ENCODE measurements around the gene LINC00237. TPM values are rescaled to one million over a fixed set of nuclear protein-coding genes. Genes with fewer than 3 reads are reported as not detected.
A peak's percentile ranks its signal among the peaks of the same experiment; 100 is the strongest.

Gene LINC00237
- total and polyA plus RNA-seq, 2 of the 8 experiments (the other 6 are each of a cell fraction or from before 2014, with no cell fraction given): 0.28 to 1.4 TPM

- Histone ChIP-seq H4K8ac (ENCODE audit: extremely low read depth, insufficient read depth, low read length) (no peak overlapping the region), H4K91ac (replicated peaks; ENCODE audit: insufficient read length, low read length) (no peak overlapping the region), H2BK20ac (ENCODE audit: low read length) (no peak overlapping the region), H3K14ac (ENCODE audit: insufficient read length) (no peak overlapping the region), H2BK12ac (ENCODE audit: low read depth, low read length) (no peak overlapping the region), H4K5ac (ENCODE audit: insufficient read length, low read depth, low read length) (no peak overlapping the region), H2BK120ac (replicated peaks; ENCODE audit: low read depth, low read length) (no peak overlapping the region), H3K79me1 (ENCODE audit: low read depth, low read length) (no peaks in the 10 kb centered on the region), H3K23me2 (ENCODE audit: low read depth, low read length) (no peaks in the 10 kb centered on the region), H3K4me2 (ENCODE audit: insufficient read depth in 1 of 2, low read depth in 2 of 2, low read length in 2 of 2) (no peak overlapping the region), H3K4me1 (replicated peaks in 1 of 4; ENCODE audit: control insufficient read depth in 3 of 4, insufficient read depth in 4 of 4, low read length in 3 of 4) (peaks cover 5 to 13% (median 10%) of the 10 kb centered on the region in 4 experiments; a peak in 6 of 7 replicates), H4K20me1 (replicated peaks in 1 of 2; ENCODE audit: control insufficient read depth in 1 of 2, insufficient read depth in 2 of 2, low read length in 2 of 2) (no peaks in the 10 kb centered on the region), H3K79me2 (ENCODE audit: control insufficient read depth in 1 of 2, insufficient read depth in 2 of 2, low read length in 2 of 2) (no peaks in the 10 kb centered on the region), H3K27ac (ENCODE audit: low read depth, low read length) (no peak overlapping the region), H2AFZ (ENCODE audit: low read length) (no peak overlapping the region), H2BK5ac (ENCODE audit: low read depth, low read length) (no peak overlapping the region), H3K18ac (ENCODE audit: extremely low read depth, low read length) (no peak overlapping the region), H3K4ac (replicated peaks; ENCODE audit: insufficient read length, low read depth, low read length) (no peak overlapping the region), H2BK15ac (ENCODE audit: low read length) (no peak overlapping the region), H3K9ac (replicated peaks in 1 of 4; ENCODE audit: extremely low read depth in 1 of 4, low read depth in 3 of 4, low read length in 3 of 4) (no peak overlapping the region), H3K27me3 (replicated peaks in 1 of 4; ENCODE audit: control insufficient read depth in 3 of 4, extremely low read depth in 1 of 4, insufficient read depth in 3 of 4, low read length in 3 of 4) (no peaks in the 10 kb centered on the region), H3K36me3 (ENCODE audit: control insufficient read depth in 2 of 4, insufficient read depth in 4 of 4, low read length in 3 of 4) (no peaks in the 10 kb centered on the region), H3K9me3 (ENCODE audit: insufficient read depth in 2 of 2, low read depth in 1 of 2, low read length in 1 of 2) (no peaks in the 10 kb centered on the region), H2AK5ac (ENCODE audit: low read depth, low read length) (no peak overlapping the region), H3K23ac (ENCODE audit: insufficient read length) (no peak overlapping the region), H3K4me3 (ENCODE audit: extremely low read depth in 1 of 4, insufficient read depth in 2 of 4, low read depth in 3 of 4, low read length in 4 of 4) (no peak overlapping the region), H3K56ac (replicated peaks; ENCODE audit: insufficient read length, low read depth, low read length) (no peak overlapping the region)
- peak; percentile 80 for FAIRE-seq
- ChIA-PET POLR2A (ENCODE audit: partially characterized antibody) (interaction anchor here (1.0 to 1.4 kb wide), 3 partner anchors 52 to 82 kb away, joined by 3 to 4 read pairs (median 3); no protein-coding TSS in a partner anchor), CTCF (ENCODE audit: partially characterized antibody) (interaction anchor here (0.7 to 5.0 kb wide), 56 partner anchors 10 to 706 kb away, joined by 3 to 95 read pairs (median 4); partner anchors contain the start of gene KIZ)
- peak in 1 of 2 experiments; percentile 96 for DNase-seq (ENCODE audit: low read depth in 1 of 2, low spot score in 2 of 2)
- 58% methylated on average over 5 of the region's 5 CpGs; no CpG with 5 or more reads in 1 of the 2 experiments for WGBS, 2 experiments (ENCODE audit: extremely low coverage in 1 of 2, insufficient coverage in 1 of 2, insufficient read length in 1 of 2, insufficient replicate concordance in 2 of 2, low coverage in 1 of 2, low lambda C conversion rate in 2 of 2, missing lambda C conversion rate in 1 of 2)
- TF ChIP-seq, protein P1, sequence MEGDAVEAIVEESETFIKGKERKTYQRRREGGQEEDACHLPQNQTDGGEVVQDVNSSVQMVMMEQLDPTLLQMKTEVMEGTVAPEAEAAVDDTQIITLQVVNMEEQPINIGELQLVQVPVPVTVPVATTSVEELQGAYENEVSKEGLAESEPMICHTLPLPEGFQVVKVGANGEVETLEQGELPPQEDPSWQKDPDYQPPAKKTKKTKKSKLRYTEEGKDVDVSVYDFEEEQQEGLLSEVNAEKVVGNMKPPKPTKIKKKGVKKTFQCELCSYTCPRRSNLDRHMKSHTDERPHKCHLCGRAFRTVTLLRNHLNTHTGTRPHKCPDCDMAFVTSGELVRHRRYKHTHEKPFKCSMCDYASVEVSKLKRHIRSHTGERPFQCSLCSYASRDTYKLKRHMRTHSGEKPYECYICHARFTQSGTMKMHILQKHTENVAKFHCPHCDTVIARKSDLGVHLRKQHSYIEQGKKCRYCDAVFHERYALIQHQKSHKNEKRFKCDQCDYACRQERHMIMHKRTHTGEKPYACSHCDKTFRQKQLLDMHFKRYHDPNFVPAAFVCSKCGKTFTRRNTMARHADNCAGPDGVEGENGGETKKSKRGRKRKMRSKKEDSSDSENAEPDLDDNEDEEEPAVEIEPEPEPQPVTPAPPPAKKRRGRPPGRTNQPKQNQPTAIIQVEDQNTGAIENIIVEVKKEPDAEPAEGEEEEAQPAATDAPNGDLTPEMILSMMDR (IDR thresholded peaks at IDR 0.05; ENCODE audit: control extremely low read depth in 1 of 3, insufficient read depth in 1 of 3, low read depth in 1 of 3, low read length in 3 of 3): peak; percentile 81 to 91 (median 90)
- TF ChIP-seq, protein P2, sequence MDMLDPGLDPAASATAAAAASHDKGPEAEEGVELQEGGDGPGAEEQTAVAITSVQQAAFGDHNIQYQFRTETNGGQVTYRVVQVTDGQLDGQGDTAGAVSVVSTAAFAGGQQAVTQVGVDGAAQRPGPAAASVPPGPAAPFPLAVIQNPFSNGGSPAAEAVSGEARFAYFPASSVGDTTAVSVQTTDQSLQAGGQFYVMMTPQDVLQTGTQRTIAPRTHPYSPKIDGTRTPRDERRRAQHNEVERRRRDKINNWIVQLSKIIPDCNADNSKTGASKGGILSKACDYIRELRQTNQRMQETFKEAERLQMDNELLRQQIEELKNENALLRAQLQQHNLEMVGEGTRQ (IDR thresholded peaks at IDR 0.05; ENCODE audit: low read length): no peak
- no peak for TF ChIP-seq SUZ12 (IDR thresholded peaks at IDR 0.05; ENCODE audit: low read length)
- TF ChIP-seq HDAC2 (IDR thresholded peaks at IDR 0.05; ENCODE audit: borderline replicate concordance in 1 of 2, low read depth in 2 of 2, low read length in 2 of 2): no peak
- peak; percentile 36 for TF ChIP-seq NANOG (IDR thresholded peaks at IDR 0.05; ENCODE audit: insufficient read depth, low read depth, low read length, poor library complexity, severe bottlenecking)
- TF ChIP-seq HDAC6 (IDR thresholded peaks at IDR 0.05; ENCODE audit: low read depth, low read length): no peak
- no peak for TF ChIP-seq RNF2 (IDR thresholded peaks at IDR 0.05; ENCODE audit: borderline replicate concordance, low read depth, low read length, missing control alignments, poor library complexity, severe bottlenecking)
- peak; percentile 33; the same call in 1 of the 2 replicates for TF ChIP-seq SP1 (IDR thresholded peaks at IDR 0.05; ENCODE audit: low read depth, low read length)
Observed at GRCh38 chr20:21048841-21049273, 57.3 kb downstream of the LINC00237 start.
